ENCODE data around the gene TARS3.

DNA sequence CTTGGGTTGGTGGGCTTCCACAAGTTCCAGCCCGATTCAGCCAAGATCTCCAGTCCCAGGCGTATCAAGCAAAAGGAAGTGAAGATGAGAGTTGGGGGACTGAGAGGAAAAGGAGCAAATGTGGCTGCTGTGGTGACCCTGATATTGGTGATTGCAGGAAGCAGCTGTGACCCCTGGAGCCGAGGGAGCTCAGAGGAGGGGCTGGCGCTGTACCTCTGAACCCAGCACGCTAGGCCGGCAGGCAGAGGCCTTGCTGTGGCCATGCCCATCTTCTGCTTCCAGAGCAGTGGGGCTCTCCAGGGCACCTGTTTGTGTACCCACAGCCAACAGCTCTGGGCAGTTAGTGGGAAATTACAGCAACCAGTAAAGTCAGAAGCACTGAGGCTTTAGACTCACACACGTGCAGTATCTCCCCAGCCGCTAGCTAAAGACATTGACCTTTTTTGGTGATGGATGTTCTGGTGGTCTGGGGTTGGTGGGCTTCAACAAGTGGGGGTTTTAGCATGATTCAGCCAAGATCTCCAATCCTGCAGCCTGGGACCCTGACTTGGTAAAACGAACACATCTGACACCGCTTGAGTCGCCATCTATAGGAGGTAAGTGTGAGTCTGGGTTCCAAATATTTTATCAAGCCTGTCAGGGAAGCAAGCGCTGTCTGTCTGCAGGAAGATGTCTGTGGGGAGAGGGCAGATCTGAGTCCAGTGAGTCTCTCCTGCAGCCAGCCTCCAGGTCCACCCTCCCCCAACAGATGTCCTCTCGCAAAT is 105.2 kb downstream of the TARS3 start:
- TF ChIP-seq, protein P1, sequence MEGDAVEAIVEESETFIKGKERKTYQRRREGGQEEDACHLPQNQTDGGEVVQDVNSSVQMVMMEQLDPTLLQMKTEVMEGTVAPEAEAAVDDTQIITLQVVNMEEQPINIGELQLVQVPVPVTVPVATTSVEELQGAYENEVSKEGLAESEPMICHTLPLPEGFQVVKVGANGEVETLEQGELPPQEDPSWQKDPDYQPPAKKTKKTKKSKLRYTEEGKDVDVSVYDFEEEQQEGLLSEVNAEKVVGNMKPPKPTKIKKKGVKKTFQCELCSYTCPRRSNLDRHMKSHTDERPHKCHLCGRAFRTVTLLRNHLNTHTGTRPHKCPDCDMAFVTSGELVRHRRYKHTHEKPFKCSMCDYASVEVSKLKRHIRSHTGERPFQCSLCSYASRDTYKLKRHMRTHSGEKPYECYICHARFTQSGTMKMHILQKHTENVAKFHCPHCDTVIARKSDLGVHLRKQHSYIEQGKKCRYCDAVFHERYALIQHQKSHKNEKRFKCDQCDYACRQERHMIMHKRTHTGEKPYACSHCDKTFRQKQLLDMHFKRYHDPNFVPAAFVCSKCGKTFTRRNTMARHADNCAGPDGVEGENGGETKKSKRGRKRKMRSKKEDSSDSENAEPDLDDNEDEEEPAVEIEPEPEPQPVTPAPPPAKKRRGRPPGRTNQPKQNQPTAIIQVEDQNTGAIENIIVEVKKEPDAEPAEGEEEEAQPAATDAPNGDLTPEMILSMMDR (IDR thresholded peaks at IDR 0.05): no peak
- no peak for TF ChIP-seq EZH2 (IDR thresholded peaks at IDR 0.05)
